Measurements from ENCODE around the gene HES4. TPM values are rescaled to one million over a fixed set of nuclear protein-coding genes. Genes with fewer than 3 reads are reported as not detected.

HES4 gene
- total RNA-seq, 4 donors from 2014 or later, result 30.4 to 70.4 (median 40.9) TPM

DNA sequence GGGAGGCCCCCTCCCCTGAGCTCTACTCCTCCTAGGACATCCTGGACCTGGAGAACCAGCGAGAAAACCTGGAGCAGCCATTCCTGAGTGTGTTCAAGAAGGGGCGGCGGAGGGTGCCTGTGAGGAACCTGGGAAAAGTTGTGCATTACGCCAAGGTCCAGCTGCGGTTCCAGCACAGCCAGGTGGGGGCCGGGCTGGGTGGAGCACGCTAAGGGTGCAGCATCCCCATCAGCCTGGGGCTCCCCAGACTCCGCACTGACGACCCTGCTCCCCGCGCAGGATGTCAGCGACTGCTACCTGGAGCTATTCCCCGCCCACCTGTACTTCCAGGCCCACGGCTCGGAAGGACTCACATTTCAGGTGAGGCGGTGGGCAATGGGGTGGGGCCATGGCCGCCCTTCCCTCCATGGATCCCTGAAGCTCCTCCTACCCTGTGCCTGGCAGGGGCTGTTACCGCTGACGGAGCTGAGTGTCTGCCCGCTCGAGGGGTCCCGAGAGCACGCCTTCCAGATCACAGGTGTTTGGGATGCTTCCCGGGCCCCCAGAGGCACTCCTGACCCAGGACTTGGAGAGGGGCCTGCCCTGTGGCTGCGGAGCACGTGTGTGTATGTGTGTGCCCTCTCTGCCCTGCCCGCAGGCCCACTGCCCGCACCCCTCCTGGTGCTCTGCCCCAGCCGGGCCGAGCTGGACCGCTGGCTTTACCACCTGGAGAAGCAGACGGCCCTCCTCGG lies 29.5 kb downstream of the HES4 start:
- WGBS, 2 donors, result 23 to 26% methylated on average over 30 to 33 of the region's 33 CpGs
- TF ChIP-seq POLR2A (IDR thresholded peaks at IDR 0.05), result no peak
- no peak overlapping the region for H3K4me3 ChIP-seq (ENCODE audit: low read depth, poor library complexity, severe bottlenecking)
- intact Hi-C loops (cut with DNase I; ENCODE audit: low total_unique reads), result no loop called here
- DNase-seq (ENCODE audit: low spot score in 2 of 2), result no peak

DNA sequence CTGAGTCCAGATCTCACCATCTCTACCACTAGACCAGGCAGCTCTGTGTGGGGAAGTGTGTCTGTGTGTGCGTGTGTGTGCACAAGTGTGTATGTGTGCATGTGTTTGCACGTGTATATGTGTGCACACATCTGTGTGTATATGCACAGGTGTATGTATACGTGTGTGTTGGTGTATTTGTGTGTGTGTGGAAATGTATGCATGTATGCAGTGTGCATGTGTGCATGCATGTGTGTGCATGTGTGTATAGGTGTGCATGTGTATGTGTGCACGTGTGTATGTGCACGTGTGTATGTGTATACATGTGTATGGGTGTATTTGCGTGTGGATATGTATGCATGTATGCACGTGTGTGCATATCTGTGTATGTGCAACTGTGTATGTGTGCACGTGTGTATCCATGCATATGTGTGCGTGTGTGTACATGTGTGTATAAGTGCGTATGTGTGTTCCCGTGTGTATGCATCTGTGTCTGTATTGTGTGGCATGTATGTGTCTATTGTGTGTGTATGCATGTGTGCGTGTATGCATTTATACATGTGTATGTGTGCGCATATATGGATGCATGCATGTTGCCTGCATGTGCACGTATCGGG lies 30.5 kb downstream of the HES4 start:
- H3K4me3 ChIP-seq (ENCODE audit: low read depth, poor library complexity, severe bottlenecking), result no peak overlapping the region
- WGBS, 2 donors, result 80 to 83% methylated on average over 15 of the region's 15 CpGs
- intact Hi-C loops (cut with DNase I; ENCODE audit: low total_unique reads), result no loop called here
- no peak for TF ChIP-seq POLR2A (IDR thresholded peaks at IDR 0.05)
- TF ChIP-seq, protein P1, sequence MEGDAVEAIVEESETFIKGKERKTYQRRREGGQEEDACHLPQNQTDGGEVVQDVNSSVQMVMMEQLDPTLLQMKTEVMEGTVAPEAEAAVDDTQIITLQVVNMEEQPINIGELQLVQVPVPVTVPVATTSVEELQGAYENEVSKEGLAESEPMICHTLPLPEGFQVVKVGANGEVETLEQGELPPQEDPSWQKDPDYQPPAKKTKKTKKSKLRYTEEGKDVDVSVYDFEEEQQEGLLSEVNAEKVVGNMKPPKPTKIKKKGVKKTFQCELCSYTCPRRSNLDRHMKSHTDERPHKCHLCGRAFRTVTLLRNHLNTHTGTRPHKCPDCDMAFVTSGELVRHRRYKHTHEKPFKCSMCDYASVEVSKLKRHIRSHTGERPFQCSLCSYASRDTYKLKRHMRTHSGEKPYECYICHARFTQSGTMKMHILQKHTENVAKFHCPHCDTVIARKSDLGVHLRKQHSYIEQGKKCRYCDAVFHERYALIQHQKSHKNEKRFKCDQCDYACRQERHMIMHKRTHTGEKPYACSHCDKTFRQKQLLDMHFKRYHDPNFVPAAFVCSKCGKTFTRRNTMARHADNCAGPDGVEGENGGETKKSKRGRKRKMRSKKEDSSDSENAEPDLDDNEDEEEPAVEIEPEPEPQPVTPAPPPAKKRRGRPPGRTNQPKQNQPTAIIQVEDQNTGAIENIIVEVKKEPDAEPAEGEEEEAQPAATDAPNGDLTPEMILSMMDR (IDR thresholded peaks at IDR 0.05), result no peak
- no peak for DNase-seq (ENCODE audit: low spot score in 2 of 2)

DNA sequence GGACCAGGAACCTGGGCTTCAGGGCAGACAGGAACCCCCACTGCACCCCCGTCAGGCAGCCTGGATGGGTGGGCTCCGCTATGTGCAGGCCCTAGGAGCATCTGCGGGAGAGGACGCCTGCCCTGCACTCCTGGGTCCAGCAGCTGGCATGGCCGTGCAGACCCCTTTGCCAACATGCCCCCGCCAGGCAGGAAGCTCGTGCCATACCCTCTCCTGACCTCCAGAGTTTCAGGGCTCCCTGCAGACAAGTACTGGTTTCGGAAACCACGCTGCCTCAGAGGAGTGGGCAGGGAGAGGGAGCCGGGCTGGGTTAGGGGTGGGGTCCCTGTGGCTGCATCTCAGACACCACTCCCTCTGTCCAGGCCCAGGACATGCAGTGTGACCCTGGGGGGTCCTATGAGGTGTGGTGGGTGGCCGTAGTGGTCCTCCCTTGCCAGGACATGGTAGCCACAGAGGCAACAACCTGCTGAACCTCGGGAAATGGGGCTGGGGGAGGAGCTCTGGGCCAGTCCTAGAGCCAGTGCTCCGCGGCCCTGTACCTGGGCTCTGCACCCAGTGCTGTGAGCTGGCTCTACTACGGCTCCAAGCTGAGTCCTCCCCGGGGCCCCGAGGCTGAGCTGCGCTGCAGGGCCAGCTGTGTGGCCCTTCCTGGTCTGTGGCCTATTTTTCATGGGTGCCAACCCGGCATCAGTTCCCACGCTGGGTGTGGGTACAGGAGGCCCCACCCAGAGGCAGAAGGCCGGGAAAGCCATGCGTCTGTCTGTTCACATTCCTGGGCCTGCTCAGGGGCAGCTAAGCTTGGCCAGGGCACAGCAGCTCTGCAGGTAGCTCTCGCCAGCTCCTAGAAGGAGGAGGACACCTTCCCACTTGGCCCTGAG lies 32.2 kb downstream of the HES4 start:
- TF ChIP-seq POLR2A (IDR thresholded peaks at IDR 0.05), result no peak
- TF ChIP-seq, protein P1 (IDR thresholded peaks at IDR 0.05), result no peak
- intact Hi-C loops (cut with DNase I; ENCODE audit: low total_unique reads), result no loop called here
- no peak overlapping the region for H3K4me3 ChIP-seq (ENCODE audit: low read depth, poor library complexity, severe bottlenecking)
- no peak for DNase-seq (ENCODE audit: low spot score in 2 of 2)
- WGBS, 2 donors, result 49 to 50% methylated on average over 14 to 17 of the region's 23 CpGs

DNA sequence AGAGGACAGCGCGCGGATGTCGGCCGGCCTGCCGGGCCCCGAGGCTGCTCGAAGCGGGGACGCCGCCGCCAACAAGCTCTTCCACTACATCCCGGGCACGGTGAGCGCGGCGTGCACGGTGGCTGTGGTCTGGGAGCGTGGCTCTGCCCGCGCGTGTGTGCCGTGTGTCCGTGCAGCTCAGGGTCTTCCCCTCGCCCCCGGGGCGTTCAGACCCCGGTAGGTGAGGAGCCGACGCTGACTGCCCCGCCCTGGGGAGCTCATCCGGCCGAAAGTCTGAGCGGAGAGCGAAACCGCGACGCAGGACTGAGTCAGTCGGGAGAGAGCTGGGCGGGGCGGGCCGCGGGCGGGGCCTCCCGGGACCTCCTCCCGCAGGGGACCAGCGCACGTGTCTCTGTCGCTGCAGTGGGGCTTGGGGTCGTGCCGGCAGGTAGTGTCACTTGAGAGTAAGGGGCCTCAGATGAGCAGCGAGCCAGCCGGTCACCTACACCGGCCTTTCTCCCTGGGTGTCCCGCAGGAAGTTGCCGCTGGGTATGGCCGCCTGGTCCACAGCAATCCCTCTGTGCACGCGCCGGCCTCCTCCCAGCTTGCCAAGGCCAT lies 33.1 kb downstream of the HES4 start:
- TF ChIP-seq, protein P1 (IDR thresholded peaks at IDR 0.05), result no peak
- TF ChIP-seq POLR2A (IDR thresholded peaks at IDR 0.05), result no peak
- peak; percentile 55 to 95 for DNase-seq (ENCODE audit: low spot score in 2 of 2)
- peak overlapping the region; percentile 48 for H3K4me3 ChIP-seq (ENCODE audit: low read depth, poor library complexity, severe bottlenecking)
- WGBS, 2 donors, result 0 to 1% methylated on average over 12 to 15 of the region's 60 CpGs
- intact Hi-C loops (cut with DNase I; ENCODE audit: low total_unique reads), result no loop called here

DNA sequence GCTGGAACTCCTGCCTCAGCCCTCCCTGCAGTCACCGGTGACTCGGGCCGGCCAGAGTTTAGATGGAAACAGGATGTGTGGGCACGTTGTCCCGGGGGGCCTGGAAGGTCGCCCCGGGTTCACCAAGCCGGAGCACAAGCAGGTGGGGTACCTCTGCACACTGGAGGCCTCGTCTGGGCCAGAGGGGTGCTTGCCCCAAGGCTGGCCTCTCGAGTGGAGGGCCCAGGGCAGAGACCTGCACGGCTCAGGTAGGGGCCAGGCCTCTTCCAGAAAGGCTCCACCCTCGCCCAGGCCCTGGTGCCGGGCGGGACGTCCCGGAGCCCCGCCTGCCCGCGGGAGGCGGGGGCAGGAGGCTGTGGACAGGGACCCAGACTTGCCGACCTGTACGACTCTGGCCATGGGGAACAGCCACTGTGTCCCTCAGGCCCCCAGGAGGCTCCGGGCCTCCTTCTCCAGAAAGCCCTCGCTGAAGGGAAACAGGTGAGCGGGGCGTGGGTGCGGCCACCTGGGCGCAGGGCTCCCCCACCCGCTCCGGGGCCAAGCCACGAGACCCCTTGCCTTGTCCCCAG lies 33.7 kb downstream of the HES4 start, which contains the start of gene PLEKHN1:
PLEKHN1 (plus strand) TSS at position 348 of the 569 bp plus-strand sequence; CDS start at position 398, 50 bp downstream.
- intact Hi-C loops (cut with DNase I; ENCODE audit: low total_unique reads), result no loop called here
- WGBS, 2 donors, result 10 to 14% methylated on average over 10 to 16 of the region's 31 CpGs
- no peak for DNase-seq (ENCODE audit: low spot score in 2 of 2)
- no peak for TF ChIP-seq POLR2A (IDR thresholded peaks at IDR 0.05)
- TF ChIP-seq, protein P1 (IDR thresholded peaks at IDR 0.05), result no peak
- H3K4me3 ChIP-seq (ENCODE audit: low read depth, poor library complexity, severe bottlenecking), result peak within 1 kb of the TSS; percentile 48

All from lower leg skin (tissue), 4 donors.